Brain microvascular endothelial cell (primary cell): ENCODE measurements around the gene CHIA.

ENCODE experiments used
- DNase-seq: peaks from one replicate; pipeline ENCODE4 v3.0.0-alpha.2; 2020
- H3K27ac ChIP-seq: fragments of 250-450 bp; sonication (Bioruptor Pico); 2 replicates; pipeline ENCODE4 v1.5.1; 2020; ENCODE audit warnings: mild to moderate bottlenecking, moderate library complexity
- H3K27me3 ChIP-seq: fragments of 250-450 bp; sonication (Bioruptor Pico); replicated peaks from 2 replicates; pipeline ENCODE4 v1.5.1; 2020; ENCODE audit warnings: mild to moderate bottlenecking
- H3K36me3 ChIP-seq: fragments of 250-450 bp; sonication (Bioruptor Pico); replicated peaks from 2 replicates; pipeline ENCODE4 v1.5.1; 2020; ENCODE audit warnings: mild to moderate bottlenecking
- H3K4me3 ChIP-seq: 2 replicates; pipeline ENCODE4 v1.5.1; 2011; ENCODE audit warnings: low read depth, mild to moderate bottlenecking, control low read depth, low read length, moderate library complexity
- in situ Hi-C: cut with HindIII; loops from 2 replicates; pipeline ENCODE4 v1.10.0; 2017; ENCODE audit warnings: low sequenced_read_pairs, low pct_ligation_motif_present
- TF ChIP-seq, protein P1 (sequence below): IDR thresholded peaks from 2 replicates; pipeline ENCODE4 v1.5.1; 2011; ENCODE audit warnings: low read depth, mild to moderate bottlenecking, moderate library complexity, low read length, control low read depth, inconsistent platforms; ENCODE audit errors: missing control alignments

The CHIA gene

DNA sequence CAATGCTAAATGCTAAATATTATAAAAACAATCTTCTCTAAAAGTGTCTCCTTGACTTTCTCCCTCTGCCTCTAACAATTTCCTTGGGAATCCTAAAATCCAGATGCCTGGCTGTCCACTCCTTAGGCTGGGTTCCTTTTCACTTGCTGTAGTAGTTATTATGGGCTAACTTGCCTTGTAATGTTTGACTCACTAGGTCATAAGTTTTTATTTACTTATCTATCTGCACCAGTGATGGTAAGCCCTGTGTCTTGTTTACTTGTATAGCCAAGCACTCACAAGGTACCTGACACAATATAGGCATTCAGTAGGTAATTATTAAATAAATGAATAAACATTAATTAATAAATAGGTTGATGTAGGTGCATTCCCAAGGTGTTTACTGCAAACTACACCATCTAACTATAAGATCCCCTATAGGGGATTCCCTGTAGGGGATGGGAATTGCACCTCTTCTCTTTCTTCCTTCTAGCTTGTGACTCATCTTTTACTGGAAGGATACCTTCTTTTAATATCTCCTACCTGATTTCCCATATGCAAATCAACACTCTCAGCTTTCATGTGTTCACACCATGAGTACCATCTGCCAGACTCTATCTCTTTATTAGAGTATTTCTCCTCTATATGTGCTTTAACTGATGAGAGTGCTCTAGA, 14.7 kb upstream of the CHIA start:
- Histone ChIP-seq H3K36me3 (no peaks in the 10 kb centered on the region), H3K27ac (no peak overlapping the region), H3K27me3 (peaks cover 12% of the 10 kb centered on the region), H3K4me3 (no peak overlapping the region)
- in situ Hi-C loops, result no loop called here
- DNase-seq, result no peak
- TF ChIP-seq, protein P1, sequence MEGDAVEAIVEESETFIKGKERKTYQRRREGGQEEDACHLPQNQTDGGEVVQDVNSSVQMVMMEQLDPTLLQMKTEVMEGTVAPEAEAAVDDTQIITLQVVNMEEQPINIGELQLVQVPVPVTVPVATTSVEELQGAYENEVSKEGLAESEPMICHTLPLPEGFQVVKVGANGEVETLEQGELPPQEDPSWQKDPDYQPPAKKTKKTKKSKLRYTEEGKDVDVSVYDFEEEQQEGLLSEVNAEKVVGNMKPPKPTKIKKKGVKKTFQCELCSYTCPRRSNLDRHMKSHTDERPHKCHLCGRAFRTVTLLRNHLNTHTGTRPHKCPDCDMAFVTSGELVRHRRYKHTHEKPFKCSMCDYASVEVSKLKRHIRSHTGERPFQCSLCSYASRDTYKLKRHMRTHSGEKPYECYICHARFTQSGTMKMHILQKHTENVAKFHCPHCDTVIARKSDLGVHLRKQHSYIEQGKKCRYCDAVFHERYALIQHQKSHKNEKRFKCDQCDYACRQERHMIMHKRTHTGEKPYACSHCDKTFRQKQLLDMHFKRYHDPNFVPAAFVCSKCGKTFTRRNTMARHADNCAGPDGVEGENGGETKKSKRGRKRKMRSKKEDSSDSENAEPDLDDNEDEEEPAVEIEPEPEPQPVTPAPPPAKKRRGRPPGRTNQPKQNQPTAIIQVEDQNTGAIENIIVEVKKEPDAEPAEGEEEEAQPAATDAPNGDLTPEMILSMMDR, result no peak

DNA sequence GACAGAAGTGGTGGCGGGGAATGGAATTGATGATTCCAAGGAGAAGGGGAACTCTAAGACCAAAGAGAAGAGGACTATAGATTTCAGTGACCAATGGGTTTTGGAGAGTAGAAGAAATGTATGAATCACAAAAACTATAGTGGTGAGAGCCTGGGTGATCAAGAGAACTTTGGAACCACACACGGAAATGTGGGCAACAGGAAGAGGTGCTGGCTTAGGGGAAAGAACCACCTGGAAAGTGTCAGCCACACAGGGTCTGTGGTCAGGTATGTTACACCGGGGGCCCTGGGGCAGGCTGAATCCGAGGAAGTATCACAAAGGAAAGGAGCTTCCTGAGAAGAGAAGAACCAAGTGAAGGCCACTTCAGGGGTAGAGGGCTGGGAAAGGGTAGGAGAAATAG, 11.5 kb upstream of the CHIA start:
- in situ Hi-C loops, result no loop called here
- no peak for DNase-seq
- TF ChIP-seq, protein P1, result no peak
- no peak overlapping the region for H3K4me3 ChIP-seq
- no peaks in the 10 kb centered on the region for H3K27me3 ChIP-seq
- H3K27ac ChIP-seq, result no peak overlapping the region
- no peaks in the 10 kb centered on the region for H3K36me3 ChIP-seq

DNA sequence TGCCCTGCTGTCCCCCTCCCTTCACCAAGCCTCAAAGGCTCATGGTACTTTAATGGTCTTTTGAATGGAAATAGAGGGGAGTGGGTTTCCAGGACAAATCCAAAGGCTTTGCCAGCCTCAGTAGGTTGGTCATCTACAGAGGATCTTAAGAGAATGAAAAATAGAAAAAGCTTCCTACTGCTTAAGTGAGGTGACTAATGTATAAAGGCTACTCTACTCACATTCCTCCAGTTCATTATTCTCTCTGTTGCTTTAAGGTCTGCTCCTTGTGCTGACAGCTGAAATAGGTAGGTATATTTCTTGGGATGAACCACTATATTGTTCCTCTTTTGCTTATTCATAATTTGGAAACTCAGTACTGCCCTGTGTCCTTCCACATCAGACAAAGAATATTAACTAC, 10.4 kb upstream of the CHIA start:
- no peaks in the 10 kb centered on the region for H3K27me3 ChIP-seq
- in situ Hi-C loops, result no loop called here
- TF ChIP-seq, protein P1, result no peak
- H3K4me3 ChIP-seq, result no peak overlapping the region
- H3K27ac ChIP-seq, result no peak overlapping the region
- no peak for DNase-seq
- no peaks in the 10 kb centered on the region for H3K36me3 ChIP-seq

DNA sequence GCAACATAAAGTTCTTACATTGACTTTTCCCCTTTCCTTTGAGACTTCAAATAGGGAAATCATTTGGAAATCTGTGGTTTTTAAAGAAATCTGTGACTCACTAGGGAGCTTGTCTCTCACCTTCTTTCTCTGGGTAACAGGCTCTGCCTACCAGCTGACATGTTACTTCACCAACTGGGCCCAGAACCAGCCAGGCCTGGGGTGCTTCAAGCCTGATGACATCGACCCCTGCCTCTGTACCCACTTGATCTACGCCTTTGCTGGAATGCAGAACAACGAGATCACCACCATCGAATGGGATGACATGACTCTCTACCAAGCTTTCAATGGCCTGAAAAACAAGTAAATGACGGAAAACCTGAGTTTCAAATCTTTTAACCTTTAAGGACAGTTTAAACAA, 9.2 kb upstream of the CHIA start:
- no peak for DNase-seq
- Histone ChIP-seq H3K27me3 (no peaks in the 10 kb centered on the region), H3K27ac (no peak overlapping the region), H3K4me3 (no peak overlapping the region), H3K36me3 (no peaks in the 10 kb centered on the region)
- TF ChIP-seq, protein P1, result no peak
- in situ Hi-C loops, result no loop called here

DNA sequence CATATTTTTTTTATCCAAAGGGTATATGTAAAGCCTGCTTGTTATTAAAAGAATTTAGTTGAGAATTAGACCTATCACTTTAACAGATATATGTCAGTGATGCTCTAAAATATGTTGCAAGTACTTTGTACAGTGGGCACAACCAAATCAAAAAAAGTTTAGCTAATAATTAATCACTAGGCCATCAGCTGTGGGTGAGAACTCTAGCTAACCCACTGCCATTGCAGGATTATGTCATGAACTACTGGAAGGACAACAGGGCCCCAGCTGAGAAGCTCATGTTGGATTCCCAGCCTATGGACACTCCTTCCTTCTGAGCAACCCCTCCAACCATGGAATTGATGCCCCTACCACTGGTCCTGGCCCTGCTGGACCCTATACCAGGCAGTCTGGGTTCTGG, 6.8 kb upstream of the CHIA start:
- no peak for DNase-seq
- in situ Hi-C loops, result no loop called here
- no peak overlapping the region for H3K27ac ChIP-seq

More for the DNA sequence above, 6.8 kb upstream of the CHIA start:
- Histone ChIP-seq H3K27me3 (no peaks in the 10 kb centered on the region), H3K4me3 (no peak overlapping the region), H3K36me3 (no peaks in the 10 kb centered on the region)
- TF ChIP-seq, protein P1, result no peak
